Loucy (cell line): ENCODE measurements around the gene TICAM1.

Source experiments
- CTCF ChIP-seq: fragments of 200-600 bp; sonication (generic); conservative IDR thresholded peaks from 2 replicates; pipeline ENCODE4 v1.5.1; 2014; ENCODE audit warnings: mild to moderate bottlenecking, antibody characterized with exemption, low read length
- EZH2phosphoT487 ChIP-seq: fragments of 200-600 bp; IDR thresholded peaks from 2 replicates; pipeline ENCODE4 v1.6.1; 2018; ENCODE audit warnings: antibody characterized with exemption, mild to moderate bottlenecking, moderate library complexity, borderline replicate concordance

GRCh38 chr19:4830332-4830731 lies 1.2 kb downstream of the TICAM1 start:
- no peak for TF ChIP-seq CTCF
- TF ChIP-seq EZH2phosphoT487 = no peak
